HCT116 (cell line): Measurements from ENCODE around the gene KDSR.

ENCODE experiments used
- ATF3 ChIP-seq: IDR thresholded peaks from 2 replicates; pipeline ENCODE4 v1.6.1; 2012
- CTCF ChIP-seq, 3 experiments: fragments of 200-600 bp in 1 of 3; sonication (generic) in 1 of 3; IDR thresholded peaks in 2 of 3; conservative IDR thresholded peaks in 1 of 3; 2 replicates each; pipeline ENCODE4 v1.5.1; 2012 to 2017; ENCODE audit warnings: low read depth in 2 of 3, low read length in 2 of 3, antibody characterized with exemption in 1 of 3, borderline replicate concordance in 1 of 3, control low read depth in 1 of 3, mild to moderate bottlenecking in 1 of 3, mixed read lengths in 1 of 3, mixed run types in 1 of 3, moderate library complexity in 1 of 3; ENCODE audit not compliant: insufficient read depth in 1 of 3
- EGR1 ChIP-seq: IDR thresholded peaks from 2 replicates; pipeline ENCODE4 v1.6.1; 2012; ENCODE audit warnings: low read depth
- EZH2 ChIP-seq: fragments of 200-600 bp; sonication (generic); IDR thresholded peaks from 2 replicates; pipeline ENCODE4 v1.6.1; 2017; ENCODE audit warnings: antibody characterized with exemption, mixed run types
- EZH2phosphoT487 ChIP-seq: fragments of 200-600 bp; IDR thresholded peaks from 2 replicates; pipeline ENCODE4 v1.6.1; 2018; ENCODE audit warnings: antibody characterized with exemption, borderline replicate concordance
- FOSL1 ChIP-seq: IDR thresholded peaks from 2 replicates; pipeline ENCODE4 v1.6.1; 2012; ENCODE audit warnings: low read depth
- JUND ChIP-seq: IDR thresholded peaks from 2 replicates; pipeline ENCODE4 v1.6.1; 2012
- POLR2A ChIP-seq: IDR thresholded peaks from 2 replicates; pipeline ENCODE4 v1.7.0; 2011; ENCODE audit warnings: borderline replicate concordance; ENCODE audit not compliant: insufficient read depth, insufficient read length; ENCODE audit errors: extremely low read depth
- RAD21 ChIP-seq: IDR thresholded peaks from 2 replicates; pipeline ENCODE4 v1.6.1; 2012; ENCODE audit warnings: low read depth, mild to moderate bottlenecking
- REST ChIP-seq: IDR thresholded peaks from 2 replicates; pipeline ENCODE4 v1.6.1; 2012; ENCODE audit warnings: low read depth
- YY1 ChIP-seq: IDR thresholded peaks from 2 replicates; pipeline ENCODE4 v1.6.1; 2011; ENCODE audit warnings: low read length, low read depth, moderate library complexity, mild to moderate bottlenecking; ENCODE audit not compliant: insufficient replicate concordance; ENCODE audit errors: extremely low read depth
- TF ChIP-seq, protein P1 (sequence below): IDR thresholded peaks from 2 replicates; pipeline ENCODE4 v1.6.1; 2012
- TF ChIP-seq, protein P2 (sequence below): IDR thresholded peaks from 2 replicates; pipeline ENCODE4 v1.6.1; 2011; ENCODE audit warnings: mild to moderate bottlenecking, low read length, moderate library complexity; ENCODE audit not compliant: insufficient replicate concordance; ENCODE audit errors: extremely low read depth

DNA sequence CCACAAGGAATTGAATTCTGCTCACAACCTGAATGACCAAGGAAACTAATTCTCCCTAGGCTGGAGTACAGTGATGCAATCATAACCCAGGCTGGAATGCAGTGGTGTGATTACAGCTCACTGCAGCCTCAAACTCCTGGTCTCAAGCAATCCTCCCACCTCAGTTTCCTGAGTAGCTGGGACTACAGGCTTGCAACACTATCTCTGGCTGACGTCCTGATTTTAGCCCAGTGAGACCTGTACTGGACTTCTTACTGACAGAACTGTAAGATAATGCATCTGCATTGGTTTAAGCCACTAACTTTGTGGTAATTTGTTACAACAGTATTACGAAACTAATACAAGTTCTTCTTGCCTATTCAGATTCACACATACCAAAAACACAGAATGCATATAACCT is 9.5 kb upstream of the KDSR start:
- TF ChIP-seq EZH2phosphoT487: no peak
- no peak for TF ChIP-seq CTCF (IDR thresholded peaks at IDR 0.05 in 2 of 3, conservative IDR thresholded peaks at IDR 0.05 in 1 of 3; ENCODE audit: borderline replicate concordance in 1 of 3, insufficient read depth in 1 of 3, low read depth in 2 of 3, low read length in 2 of 3)
- no peak for TF ChIP-seq EZH2
- TF ChIP-seq JUND: no peak
- TF ChIP-seq, protein P1, sequence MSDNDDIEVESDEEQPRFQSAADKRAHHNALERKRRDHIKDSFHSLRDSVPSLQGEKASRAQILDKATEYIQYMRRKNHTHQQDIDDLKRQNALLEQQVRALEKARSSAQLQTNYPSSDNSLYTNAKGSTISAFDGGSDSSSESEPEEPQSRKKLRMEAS: no peak
- no peak for TF ChIP-seq ATF3
- TF ChIP-seq EGR1: no peak
- TF ChIP-seq REST: no peak
- no peak for TF ChIP-seq POLR2A
- no peak for TF ChIP-seq FOSL1
- TF ChIP-seq, protein P2, sequence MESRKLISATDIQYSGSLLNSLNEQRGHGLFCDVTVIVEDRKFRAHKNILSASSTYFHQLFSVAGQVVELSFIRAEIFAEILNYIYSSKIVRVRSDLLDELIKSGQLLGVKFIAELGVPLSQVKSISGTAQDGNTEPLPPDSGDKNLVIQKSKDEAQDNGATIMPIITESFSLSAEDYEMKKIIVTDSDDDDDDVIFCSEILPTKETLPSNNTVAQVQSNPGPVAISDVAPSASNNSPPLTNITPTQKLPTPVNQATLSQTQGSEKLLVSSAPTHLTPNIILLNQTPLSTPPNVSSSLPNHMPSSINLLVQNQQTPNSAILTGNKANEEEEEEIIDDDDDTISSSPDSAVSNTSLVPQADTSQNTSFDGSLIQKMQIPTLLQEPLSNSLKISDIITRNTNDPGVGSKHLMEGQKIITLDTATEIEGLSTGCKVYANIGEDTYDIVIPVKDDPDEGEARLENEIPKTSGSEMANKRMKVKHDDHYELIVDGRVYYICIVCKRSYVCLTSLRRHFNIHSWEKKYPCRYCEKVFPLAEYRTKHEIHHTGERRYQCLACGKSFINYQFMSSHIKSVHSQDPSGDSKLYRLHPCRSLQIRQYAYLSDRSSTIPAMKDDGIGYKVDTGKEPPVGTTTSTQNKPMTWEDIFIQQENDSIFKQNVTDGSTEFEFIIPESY: no peak
- TF ChIP-seq YY1: no peak
- no peak for TF ChIP-seq RAD21
